Epithelial cell of esophagus (primary cell): ENCODE results near the gene DNPH1.

Experiments used
- DNase-seq: peaks from one replicate; pipeline ENCODE4 v3.0.0; 2010; ENCODE audit warnings: low read depth
- H3K4me3 ChIP-seq: 2 replicates; pipeline ENCODE4 v1.5.1; 2011; ENCODE audit warnings: mild to moderate bottlenecking, low read length, control low read depth
- CTCF ChIP-seq: IDR thresholded peaks from 2 replicates; pipeline ENCODE4 v1.5.1; 2011; ENCODE audit warnings: low read depth, mild to moderate bottlenecking, low read length, control low read depth, inconsistent platforms; ENCODE audit not compliant: insufficient read depth; ENCODE audit errors: missing control alignments

The DNPH1 gene

GRCh38 chr6:43274916-43275597, 45.8 kb upstream of the DNPH1 start:
- no peak for TF ChIP-seq CTCF
- DNase-seq: no peak
- no peak overlapping the region for H3K4me3 ChIP-seq

- H3K4me3 ChIP-seq: no peak overlapping the region
- DNase-seq: no peak
- no peak for TF ChIP-seq CTCF
These were observed 45.0 kb upstream of the DNPH1 start for GRCh38 chr6:43274127-43274915.

- TF ChIP-seq CTCF: no peak
- DNase-seq: no peak
- no peak overlapping the region for H3K4me3 ChIP-seq
These were observed 44.4 kb upstream of the DNPH1 start for GRCh38 chr6:43273707-43274106.

- DNase-seq: no peak
- H3K4me3 ChIP-seq: no peak overlapping the region
- no peak for TF ChIP-seq CTCF
These were observed 42.7 kb upstream of the DNPH1 start for GRCh38 chr6:43271944-43272343.

GRCh38 chr6:43271103-43271815, 42.0 kb upstream of the DNPH1 start:
- DNase-seq: no peak
- no peak overlapping the region for H3K4me3 ChIP-seq
- no peak for TF ChIP-seq CTCF

- TF ChIP-seq CTCF: no peak
- no peak for DNase-seq
- H3K4me3 ChIP-seq: peak overlapping the region; percentile 16
These were observed 40.2 kb upstream of the DNPH1 start for GRCh38 chr6:43269273-43270007.
